Stimulated activated CD8-positive, alpha-beta memory T cell treated with anti-CD3 and anti-CD28 coated beads, Interleukin-7, amount 100 ng/mL, for 48 hours (primary cell): ENCODE results near the gene SSC5D.
"Not testable (repeated sequence)": the region's sequence is repeated elsewhere in the genome, so short reads cannot be mapped to it uniquely, and the experiment has no call there.

ENCODE experiments used
- DNase-seq, 2 donors: peaks; one replicate each; pipeline ENCODE4 v3.0.0-alpha.2; 2020; ENCODE audit warnings: low read depth in 1 of 2; ENCODE audit errors: extremely low read depth in 1 of 2

SSC5D gene

GRCh38 chr19:55486043-55486970 is 1.9 kb upstream of the SSC5D start:
- no peak for DNase-seq

DNA sequence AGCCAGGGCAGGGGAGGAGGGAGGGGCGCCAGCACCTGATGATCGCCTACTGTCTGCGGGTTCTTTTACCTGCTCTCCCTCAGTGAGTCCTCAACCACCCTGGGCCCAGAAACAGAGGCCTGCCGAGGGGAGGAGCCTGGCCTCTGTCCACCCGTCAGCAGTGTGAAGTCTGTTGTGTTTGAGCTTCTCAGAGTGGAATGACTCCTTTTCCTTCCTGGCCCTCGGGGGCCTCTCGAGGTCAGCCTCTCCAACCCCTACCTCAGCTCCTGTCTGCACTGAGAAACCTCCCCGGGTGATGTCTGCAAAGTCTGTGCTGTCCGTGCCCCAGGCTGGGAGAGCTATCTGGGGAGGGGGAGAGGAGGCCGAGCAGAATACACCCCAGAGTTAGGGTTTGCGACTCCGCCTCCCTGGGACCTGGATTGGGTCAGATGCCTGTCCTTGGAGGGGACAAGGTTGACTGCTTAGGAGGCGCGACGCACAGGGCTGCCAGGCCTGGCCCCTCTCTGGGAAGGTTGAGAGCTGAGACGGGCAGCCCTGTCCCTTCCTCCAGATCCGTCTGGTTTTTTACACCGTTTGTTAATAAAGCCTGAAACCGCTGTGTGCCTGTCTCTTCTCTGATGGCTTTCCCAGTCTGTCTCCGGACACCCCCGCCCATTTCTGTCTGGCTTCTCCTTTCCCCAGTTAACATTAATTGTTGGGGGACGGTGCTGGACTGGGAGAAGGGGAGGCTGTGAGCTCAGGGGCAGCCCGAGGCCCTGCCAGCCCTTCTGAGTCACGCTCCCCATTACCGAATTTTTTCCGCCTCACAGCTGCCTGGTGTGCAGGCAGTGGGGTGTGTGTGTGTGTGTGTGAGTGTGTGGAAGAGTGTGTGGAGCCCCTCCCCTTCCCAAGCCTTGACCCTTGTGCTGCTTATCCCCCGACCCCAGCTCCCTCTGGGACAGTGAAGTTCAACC is 989 bp upstream of the SSC5D start:
- DNase-seq: peak in 1 of 2 donors; percentile 60

GRCh38 chr19:55488986-55489710 is 912 bp downstream of the SSC5D start:
- DNase-seq: no peak

GRCh38 chr19:55489711-55490477 is 1.7 kb downstream of the SSC5D start:
- no peak for DNase-seq

- DNase-seq: no peak
These were observed 2.5 kb downstream of the SSC5D start for GRCh38 chr19:55490478-55491432.

GRCh38 chr19:55491546-55492360 is 3.5 kb downstream of the SSC5D start:
- DNase-seq: no peak

DNA sequence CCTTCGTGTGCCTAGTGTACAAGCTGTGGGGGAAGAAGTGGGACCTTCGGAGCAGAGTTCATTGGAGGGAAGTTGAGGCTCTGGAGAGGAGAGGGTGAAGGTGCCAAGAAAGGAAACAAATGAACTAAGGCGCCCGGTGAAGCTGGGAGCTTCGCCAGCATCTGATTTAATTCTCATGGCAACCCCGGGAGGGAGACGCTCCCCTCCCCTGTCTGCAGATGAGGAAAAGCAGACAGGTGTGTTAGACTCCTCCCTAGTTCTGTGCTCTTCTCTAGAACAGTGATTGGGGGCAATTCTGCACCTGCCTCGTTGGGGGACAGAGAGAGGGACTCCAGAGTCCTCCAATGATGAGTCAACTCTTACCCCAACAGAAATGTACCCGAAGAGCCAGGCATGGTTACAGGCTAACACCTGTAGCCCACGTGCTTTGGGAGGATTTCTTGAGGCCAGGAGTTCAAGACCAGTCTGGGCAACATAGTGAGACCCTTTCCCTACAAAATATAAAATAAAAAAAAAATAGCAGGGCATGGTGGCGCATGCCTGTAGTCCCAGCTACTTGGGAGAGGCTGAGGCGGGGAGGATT is 4.2 kb downstream of the SSC5D start:
- no peak for DNase-seq

DNA sequence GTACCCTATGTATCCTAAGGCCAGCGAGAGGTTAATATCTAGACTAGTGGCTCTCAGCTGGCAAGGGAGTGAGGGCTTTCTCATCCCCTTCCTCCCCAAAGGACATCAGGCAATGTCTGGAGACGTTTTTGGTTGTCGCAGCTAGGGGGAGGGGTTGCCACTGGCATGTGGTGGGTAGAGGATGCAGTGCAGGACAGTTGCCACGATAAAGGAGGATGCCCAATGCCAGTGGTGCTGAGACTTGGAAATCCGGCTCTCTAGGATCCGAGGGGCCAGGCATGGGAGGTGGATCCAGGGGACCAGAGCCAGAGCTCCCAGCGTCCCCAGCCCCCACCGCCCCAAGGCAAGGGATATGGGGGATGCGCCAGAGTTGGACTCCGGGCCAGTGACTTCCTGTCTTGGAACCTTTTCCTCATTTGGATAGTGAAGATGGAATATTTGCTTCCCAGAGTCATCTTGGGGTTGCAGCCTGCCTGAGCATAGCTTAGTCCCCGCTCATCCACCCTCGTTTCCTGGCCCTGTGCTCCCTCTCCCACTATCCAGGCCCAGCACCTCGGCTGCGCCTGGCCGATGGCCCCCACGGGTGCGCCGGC is 4.9 kb downstream of the SSC5D start:
- no peak for DNase-seq

- no peak for DNase-seq
These were observed 5.5 kb downstream of the SSC5D start for GRCh38 chr19:55493645-55494171.

DNA sequence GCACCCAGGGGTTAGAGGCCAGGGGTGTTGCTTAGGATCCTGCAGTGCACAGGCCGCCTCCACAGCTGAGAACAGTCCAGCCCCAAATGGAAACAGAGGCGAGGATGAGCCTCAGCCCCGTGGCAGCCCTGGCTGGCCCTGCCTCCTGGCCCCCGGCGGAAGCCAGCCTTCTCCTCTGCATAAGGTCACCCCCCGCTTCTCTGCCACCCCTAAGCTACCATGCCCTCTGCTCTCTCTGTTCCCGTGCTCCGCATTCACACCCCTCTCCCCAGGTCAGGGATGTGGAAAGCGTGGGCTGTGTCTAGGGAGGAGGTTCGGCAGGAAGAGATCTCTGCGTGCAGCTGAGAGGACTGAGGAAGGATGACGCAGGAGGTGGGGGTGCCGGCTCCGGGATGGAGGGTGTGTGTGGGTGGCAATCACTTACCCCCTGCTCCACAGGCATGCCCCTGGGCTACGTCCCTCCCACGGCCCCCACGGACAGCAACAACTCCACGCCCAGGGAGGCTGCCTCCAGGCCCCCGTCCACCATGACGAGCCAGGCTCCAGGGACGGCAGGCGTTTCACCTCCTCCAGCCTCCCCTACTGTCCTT is 6.0 kb downstream of the SSC5D start:
- no peak for DNase-seq

DNA sequence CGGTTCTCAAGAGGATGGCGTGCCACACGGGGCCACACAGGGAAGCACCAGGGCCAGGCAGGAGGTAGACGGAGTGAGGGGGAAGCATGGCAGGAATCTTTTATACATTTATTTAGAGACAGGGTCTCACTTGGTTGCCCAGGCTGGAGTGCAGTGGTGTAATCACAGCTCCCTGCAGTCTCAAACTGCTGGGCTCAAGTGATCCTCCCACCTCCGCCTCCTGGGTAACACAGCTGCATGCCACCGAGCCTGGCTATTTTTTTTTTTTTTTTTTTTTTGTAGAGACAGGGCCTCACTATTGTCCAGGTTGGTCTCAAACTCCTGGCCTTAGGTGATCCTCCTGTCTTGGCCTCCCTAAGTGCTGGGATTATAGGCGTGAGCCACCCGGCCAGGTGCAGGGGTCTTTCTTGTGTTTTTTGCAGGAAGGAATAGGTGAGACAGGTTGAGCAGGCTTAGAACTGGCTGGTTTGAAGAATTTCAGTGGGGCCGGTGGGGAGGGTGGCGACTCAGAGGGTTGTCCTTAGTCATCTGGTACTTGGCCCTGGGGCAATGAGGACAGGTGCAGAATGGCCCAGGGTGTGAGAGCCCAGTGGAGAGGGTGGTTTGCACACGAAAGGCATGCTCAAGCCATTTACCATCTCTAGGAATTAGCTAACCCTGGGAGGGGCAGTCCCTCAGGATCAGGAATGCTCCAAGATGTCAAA is 7.6 kb downstream of the SSC5D start:
- DNase-seq: no peak

GRCh38 chr19:55496820-55497219 is 8.6 kb downstream of the SSC5D start:
- DNase-seq: not testable (repeated sequence)

DNA sequence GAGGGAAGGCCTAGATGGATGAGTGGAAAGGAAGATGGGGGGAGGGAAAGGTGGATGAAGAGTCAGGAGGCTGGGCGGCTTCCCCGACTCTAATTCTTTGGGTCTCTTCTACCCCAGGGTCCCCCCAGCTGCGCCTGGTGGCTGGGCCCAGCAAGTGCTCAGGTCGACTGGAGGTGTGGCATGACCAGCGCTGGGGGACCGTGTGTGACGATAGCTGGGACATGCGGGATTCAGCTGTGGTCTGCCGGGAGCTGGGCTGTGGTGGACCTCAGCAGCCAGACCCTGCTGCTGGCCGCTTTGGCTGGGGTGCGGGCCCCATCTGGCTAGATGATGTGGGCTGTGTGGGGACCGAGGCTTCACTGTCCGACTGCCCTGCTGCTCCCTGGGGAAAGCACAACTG is 9.5 kb downstream of the SSC5D start:
- no peak for DNase-seq

DNA sequence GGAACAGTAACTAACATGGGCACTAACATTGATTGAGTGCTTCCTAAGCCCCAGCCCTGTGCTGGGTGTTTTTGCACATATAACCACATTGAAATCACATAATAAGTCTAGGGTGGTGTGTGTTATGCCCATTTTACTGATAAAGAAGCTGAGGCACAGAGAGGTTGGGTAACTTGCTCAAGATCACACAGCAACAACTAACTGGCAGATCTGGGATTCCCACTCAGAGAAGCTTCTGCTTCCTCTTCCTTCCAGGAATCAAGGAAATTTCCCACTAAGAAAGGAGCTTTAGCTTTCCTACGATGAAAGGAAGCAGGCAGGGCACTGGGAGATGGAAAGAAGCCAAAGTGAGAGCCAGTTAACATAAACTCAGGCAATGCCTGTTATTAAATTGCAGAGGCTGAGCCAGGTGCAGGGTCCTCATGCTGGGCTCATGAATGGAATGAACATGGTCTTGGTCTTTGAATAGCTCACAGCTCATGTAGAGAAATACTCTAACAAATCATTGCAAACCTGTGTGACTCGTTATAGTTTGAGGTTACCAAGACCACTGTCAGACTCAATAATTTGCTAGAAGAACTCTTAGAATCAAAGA is 10.1 kb downstream of the SSC5D start:
- DNase-seq: no peak

- DNase-seq: no peak
These were observed 12.2 kb downstream of the SSC5D start for GRCh38 chr19:55500368-55500952.
